ENCODE results near the gene FOXN4.

Gene FOXN4

DNA sequence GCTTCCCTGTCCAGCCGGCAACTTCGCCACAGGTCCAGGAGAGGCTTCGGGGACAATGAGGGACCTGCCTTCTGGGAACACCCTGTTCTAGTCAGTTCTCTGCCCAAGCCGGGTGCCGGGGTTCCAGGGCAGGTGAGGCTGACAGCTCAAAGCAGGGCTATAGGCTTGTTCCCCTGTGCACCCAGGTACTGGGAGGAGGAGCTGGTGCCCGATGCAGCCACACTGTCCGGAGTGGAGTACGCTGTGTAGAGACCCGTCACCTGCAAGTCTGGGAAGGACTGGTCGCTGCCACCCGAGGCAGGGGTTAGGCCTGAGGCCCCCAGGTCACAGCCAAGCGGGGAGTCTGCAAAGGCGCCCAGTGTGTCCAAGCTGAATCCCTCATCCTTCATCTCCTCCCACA, 29.6 kb downstream of the FOXN4 start:
- no peaks in the 10 kb centered on the region for H3K9me3 ChIP-seq (ENCODE audit: insufficient read depth, low read length, severe bottlenecking)
- TF ChIP-seq EZH2 (IDR thresholded peaks at IDR 0.05; ENCODE audit: borderline replicate concordance, low read depth, low read length, severe bottlenecking): no peak
- TF ChIP-seq CTCF (IDR thresholded peaks at IDR 0.05; ENCODE audit: borderline replicate concordance, extremely low read depth, low read length, poor library complexity, severe bottlenecking): no peak
- no peaks in the 10 kb centered on the region for H3K79me2 ChIP-seq (ENCODE audit: insufficient read depth, low read length)
- no peak overlapping the region for H3K4me2 ChIP-seq (ENCODE audit: insufficient read depth, low read length)
- ATAC-seq (ENCODE audit: insufficient read depth, low read depth): no peak
- DNase-seq: no peak
- H3K4me3 ChIP-seq (ENCODE audit: low read depth in 1 of 2, low read length in 2 of 2): no peak overlapping the region
- H4K20me1 ChIP-seq (ENCODE audit: insufficient read depth, low read length): no peaks in the 10 kb centered on the region
- H3K27ac ChIP-seq (ENCODE audit: low read length): no peak overlapping the region
- no peaks in the 10 kb centered on the region for H3K36me3 ChIP-seq (ENCODE audit: insufficient read depth, low read length)
- no peak overlapping the region for H2AFZ ChIP-seq (ENCODE audit: low read depth, low read length)
- no peak overlapping the region for H3K9ac ChIP-seq (ENCODE audit: low read depth, low read length)
- no peaks in the 10 kb centered on the region for H3K4me1 ChIP-seq (ENCODE audit: insufficient read depth, low read length)
- no peaks in the 10 kb centered on the region for H3K27me3 ChIP-seq (ENCODE audit: insufficient read depth, low read length, poor library complexity)

- Histone ChIP-seq H3K9ac (ENCODE audit: low read depth, low read length) (no peak overlapping the region), H3K36me3 (ENCODE audit: insufficient read depth, low read length) (no peaks in the 10 kb centered on the region), H3K27ac (ENCODE audit: low read length) (no peak overlapping the region), H3K4me1 (ENCODE audit: insufficient read depth, low read length) (no peaks in the 10 kb centered on the region), H3K27me3 (ENCODE audit: insufficient read depth, low read length, poor library complexity) (no peaks in the 10 kb centered on the region), H3K79me2 (ENCODE audit: insufficient read depth, low read length) (no peaks in the 10 kb centered on the region), H3K4me2 (ENCODE audit: insufficient read depth, low read length) (no peak overlapping the region), H4K20me1 (ENCODE audit: insufficient read depth, low read length) (no peaks in the 10 kb centered on the region), H3K9me3 (ENCODE audit: insufficient read depth, low read length, severe bottlenecking) (no peaks in the 10 kb centered on the region), H3K4me3 (ENCODE audit: low read depth in 1 of 2, low read length in 2 of 2) (no peak overlapping the region), H2AFZ (ENCODE audit: low read depth, low read length) (no peak overlapping the region)
- TF ChIP-seq CTCF (IDR thresholded peaks at IDR 0.05; ENCODE audit: borderline replicate concordance, extremely low read depth, low read length, poor library complexity, severe bottlenecking): no peak
- no peak for TF ChIP-seq EZH2 (IDR thresholded peaks at IDR 0.05; ENCODE audit: borderline replicate concordance, low read depth, low read length, severe bottlenecking)
- ATAC-seq (ENCODE audit: insufficient read depth, low read depth) (no peak), DNase-seq (no peak)
Observed at GRCh38 chr12:109278912-109279311, 30.2 kb downstream of the FOXN4 start.

DNA sequence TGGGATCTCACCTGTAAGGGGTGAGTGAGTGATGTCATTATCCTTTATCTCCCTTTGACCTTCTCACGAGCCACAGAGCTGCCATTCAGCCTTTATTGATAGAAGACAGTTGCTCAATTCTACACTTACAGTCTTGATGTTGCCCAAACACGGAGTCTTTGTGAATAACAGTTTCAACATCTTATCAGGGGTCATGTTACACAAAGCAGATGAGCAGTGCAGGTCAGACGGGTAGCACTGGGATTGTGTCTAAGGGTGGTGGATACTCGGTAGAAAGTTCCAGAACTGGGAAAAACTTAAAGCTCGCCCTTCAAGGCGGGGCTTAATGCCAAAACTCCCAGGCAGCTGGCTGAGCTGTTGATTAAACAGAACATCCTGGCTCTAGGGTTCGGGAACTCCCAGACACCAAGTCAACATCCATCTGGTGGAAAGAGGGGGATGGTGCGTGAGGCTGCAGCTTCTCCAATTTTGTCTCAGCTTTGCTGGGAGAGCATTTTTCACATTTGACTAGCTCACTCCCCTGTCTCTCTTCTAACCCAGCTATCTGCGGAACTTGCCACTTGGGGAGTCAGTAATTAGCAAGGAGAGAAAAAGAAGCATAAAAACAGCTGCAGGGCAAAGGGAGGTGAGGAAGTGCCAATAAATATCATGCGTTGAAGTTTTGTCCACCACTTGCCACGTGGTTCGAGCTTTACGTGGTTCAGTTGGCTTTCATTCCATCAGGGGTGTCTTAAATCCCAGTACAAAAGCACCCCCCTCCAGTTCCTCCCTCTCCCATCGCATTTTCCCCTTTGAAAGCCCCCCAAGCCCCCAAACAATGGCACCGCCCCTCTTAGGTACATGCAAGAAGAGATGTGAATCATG, 31.0 kb downstream of the FOXN4 start:
- DNase-seq (no peak), ATAC-seq (ENCODE audit: insufficient read depth, low read depth) (no peak)
- H3K79me2 ChIP-seq (ENCODE audit: insufficient read depth, low read length): no peaks in the 10 kb centered on the region
- H3K4me1 ChIP-seq (ENCODE audit: insufficient read depth, low read length): no peaks in the 10 kb centered on the region
- no peak overlapping the region for H2AFZ ChIP-seq (ENCODE audit: low read depth, low read length)
- H3K36me3 ChIP-seq (ENCODE audit: insufficient read depth, low read length): no peaks in the 10 kb centered on the region
- no peaks in the 10 kb centered on the region for H3K9me3 ChIP-seq (ENCODE audit: insufficient read depth, low read length, severe bottlenecking)
- no peak overlapping the region for H3K9ac ChIP-seq (ENCODE audit: low read depth, low read length)
- no peaks in the 10 kb centered on the region for H3K27me3 ChIP-seq (ENCODE audit: insufficient read depth, low read length, poor library complexity)
- no peaks in the 10 kb centered on the region for H4K20me1 ChIP-seq (ENCODE audit: insufficient read depth, low read length)
- H3K4me3 ChIP-seq (ENCODE audit: low read depth in 1 of 2, low read length in 2 of 2): no peak overlapping the region
- no peak overlapping the region for H3K4me2 ChIP-seq (ENCODE audit: insufficient read depth, low read length)
- H3K27ac ChIP-seq (ENCODE audit: low read length): no peak overlapping the region
- TF ChIP-seq CTCF (IDR thresholded peaks at IDR 0.05; ENCODE audit: borderline replicate concordance, extremely low read depth, low read length, poor library complexity, severe bottlenecking): no peak
- no peak for TF ChIP-seq EZH2 (IDR thresholded peaks at IDR 0.05; ENCODE audit: borderline replicate concordance, low read depth, low read length, severe bottlenecking)
